Measurements from ENCODE around the gene FAT3.

DNA sequence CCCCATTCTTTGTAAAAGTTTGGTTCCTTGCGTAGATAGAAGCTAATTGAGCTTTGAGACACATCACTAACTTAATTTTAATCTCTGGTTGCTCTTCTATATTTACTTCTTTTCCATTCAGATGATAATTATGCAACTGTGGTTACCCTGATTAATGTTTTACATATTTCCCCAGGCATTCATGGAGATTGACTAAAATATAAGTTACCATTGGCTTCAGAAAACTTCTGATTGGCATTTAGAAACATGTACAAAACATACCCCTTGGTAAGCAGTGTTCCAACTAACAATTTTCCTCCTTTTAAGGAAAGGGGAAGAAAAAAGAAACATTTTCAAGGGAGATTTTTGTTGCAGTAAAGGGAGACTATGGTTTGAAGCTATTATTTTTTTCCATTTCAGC is 43.9 kb downstream of the FAT3 start:
- TF ChIP-seq TCF4 (CRISPR knock-in tag; IDR thresholded peaks at IDR 0.05; ENCODE audit: borderline replicate concordance) (no peak), ARNTL (CRISPR knock-in tag; IDR thresholded peaks at IDR 0.05; ENCODE audit: borderline replicate concordance, low read depth) (no peak), ZFP30 (CRISPR knock-in tag; IDR thresholded peaks at IDR 0.05) (no peak)

Data from SK-N-SH treated with all-trans-retinoic acid at 6 μM for 48 hours (cell line).